Astrocyte (in vitro differentiated cells and primary cell): ENCODE measurements around the gene TDRD12. TPM values are rescaled to one million over a fixed set of nuclear protein-coding genes. Genes with fewer than 3 reads are reported as not detected.

ENCODE experiments used
- DNase-seq: peaks from one replicate; pipeline ENCODE4 v3.0.0-alpha.2; 2010; ENCODE audit warnings: low read depth
- FAIRE-seq: peaks from 2 replicates; lab custom pipeline; 2011; peaks lifted over from hg19 to GRCh38; lab: Jason Lieb, UNC
- H2AFZ ChIP-seq: 2 replicates; pipeline ENCODE4 v1.6.0; 2012; ENCODE audit warnings: low read depth, low read length, inconsistent platforms
- H3K27ac ChIP-seq: 2 replicates; pipeline ENCODE4 v1.5.1; 2011; ENCODE audit warnings: low read depth, low read length, inconsistent platforms
- H3K27me3 ChIP-seq: 2 replicates; pipeline ENCODE4 v1.6.0; 2011; ENCODE audit warnings: low read length, inconsistent platforms; ENCODE audit not compliant: insufficient read depth
- H3K36me3 ChIP-seq: 2 replicates; pipeline ENCODE4 v1.5.1; 2011; ENCODE audit warnings: low read length, inconsistent platforms; ENCODE audit not compliant: insufficient read depth
- H3K4me1 ChIP-seq: 2 replicates; pipeline ENCODE4 v1.5.1; 2011; ENCODE audit warnings: low read length, inconsistent platforms; ENCODE audit not compliant: insufficient read depth
- H3K4me2 ChIP-seq: 2 replicates; pipeline ENCODE4 v1.6.0; 2012; ENCODE audit warnings: low read length, inconsistent platforms
- H3K4me3 ChIP-seq: 2 replicates; pipeline ENCODE4 v1.5.1; 2011; ENCODE audit warnings: low read depth, mild to moderate bottlenecking, low read length, inconsistent platforms; ENCODE audit not compliant: insufficient read depth
- H3K79me2 ChIP-seq: 2 replicates; pipeline ENCODE4 v1.6.0; 2012; ENCODE audit warnings: mild to moderate bottlenecking, low read length, inconsistent platforms; ENCODE audit not compliant: insufficient read depth
- H3K9ac ChIP-seq: 2 replicates; pipeline ENCODE4 v1.6.0; 2012; ENCODE audit warnings: mild to moderate bottlenecking, low read length, inconsistent platforms
- H3K9me3 ChIP-seq: 2 replicates; pipeline ENCODE4 v1.5.1; 2012; ENCODE audit warnings: low read depth, mild to moderate bottlenecking, low read length, inconsistent platforms; ENCODE audit not compliant: insufficient read depth
- H4K20me1 ChIP-seq: 2 replicates; pipeline ENCODE4 v1.6.0; 2012; ENCODE audit warnings: low read length, inconsistent platforms; ENCODE audit not compliant: insufficient read depth
- H3K27ac Mint-ChIP-seq: one replicate; pipeline ENCODE4 v1.8.0; 2021; ENCODE audit warnings: mild to moderate bottlenecking, mixed read lengths; ENCODE audit not compliant: unreplicated experiment
- H3K27me3 Mint-ChIP-seq: one replicate; pipeline ENCODE4 v1.8.0; 2021; ENCODE audit warnings: low read depth, mixed read lengths; ENCODE audit not compliant: unreplicated experiment
- H3K36me3 Mint-ChIP-seq: one replicate; pipeline ENCODE4 v1.8.0; 2021; ENCODE audit warnings: low read depth, mixed read lengths; ENCODE audit not compliant: unreplicated experiment
- H3K4me1 Mint-ChIP-seq: one replicate; pipeline ENCODE4 v1.8.0; 2021; ENCODE audit warnings: low read depth, mixed read lengths; ENCODE audit not compliant: unreplicated experiment
- H3K4me3 Mint-ChIP-seq: one replicate; pipeline ENCODE4 v1.8.0; 2021; ENCODE audit warnings: mild to moderate bottlenecking, moderate library complexity, mixed read lengths; ENCODE audit not compliant: unreplicated experiment
- H3K9me3 Mint-ChIP-seq: one replicate; pipeline ENCODE4 v1.8.0; 2021; ENCODE audit warnings: mild to moderate bottlenecking, mixed read lengths; ENCODE audit not compliant: unreplicated experiment
- CTCF ChIP-seq: IDR thresholded peaks from 2 replicates; pipeline ENCODE4 v1.5.1; 2011; ENCODE audit warnings: low read depth, mild to moderate bottlenecking, inconsistent platforms, low read length, moderate library complexity; ENCODE audit not compliant: insufficient read depth
- EZH2 ChIP-seq: IDR thresholded peaks from 2 replicates; pipeline ENCODE4 v1.6.1; 2012; ENCODE audit warnings: mild to moderate bottlenecking, low read length, inconsistent platforms; ENCODE audit not compliant: insufficient read depth
- total RNA-seq: library from RNA; stranded (reverse); gene quantifications from 2 replicates; pipeline ENCODE4 v1.2.1, GENCODE V29; 2021

Gene TDRD12
- total RNA-seq, 1 donor from 2014 or later: not detected

DNA sequence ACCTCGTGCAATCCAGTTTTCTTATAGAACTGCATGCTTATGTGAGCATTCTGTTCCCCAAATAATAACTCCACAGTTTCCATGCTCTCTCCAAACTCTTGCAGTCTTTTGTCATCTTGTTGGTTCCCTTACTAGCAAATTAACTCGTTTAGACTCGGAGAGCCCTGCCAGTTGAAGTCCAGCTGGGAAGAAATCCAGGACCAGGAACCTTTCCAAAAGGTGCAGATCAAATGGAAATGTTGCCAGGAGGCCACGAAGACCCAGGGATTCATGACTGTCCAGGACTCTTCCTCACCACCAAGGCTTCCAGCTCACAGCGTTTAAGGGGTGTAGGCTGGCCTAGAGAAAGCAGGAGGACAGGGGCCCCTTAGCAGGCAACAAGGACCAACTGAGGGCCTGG, 2.1 kb upstream of the TDRD12 start:
- Mint-ChIP-seq H3K9me3 (no peaks in the 10 kb centered on the region), H3K27ac (no peak overlapping the region), H3K4me3 (no peak overlapping the region), H3K27me3 (no peaks in the 10 kb centered on the region), H3K36me3 (no peaks in the 10 kb centered on the region), H3K4me1 (no peaks in the 10 kb centered on the region)
- H4K20me1 ChIP-seq: no peaks in the 10 kb centered on the region
- H3K27me3 ChIP-seq: no peaks in the 10 kb centered on the region
- H3K4me2 ChIP-seq: no peak overlapping the region
- H3K9ac ChIP-seq: no peak overlapping the region
- TF ChIP-seq EZH2 (no peak), CTCF (no peak)
- H3K79me2 ChIP-seq: no peaks in the 10 kb centered on the region
- H2AFZ ChIP-seq: no peak overlapping the region
- no peaks in the 10 kb centered on the region for H3K36me3 ChIP-seq
- no peaks in the 10 kb centered on the region for H3K4me1 ChIP-seq
- DNase-seq (no peak), FAIRE-seq (no peak)
- H3K4me3 ChIP-seq: no peak overlapping the region
- no peaks in the 10 kb centered on the region for H3K9me3 ChIP-seq
- no peak overlapping the region for H3K27ac ChIP-seq

DNA sequence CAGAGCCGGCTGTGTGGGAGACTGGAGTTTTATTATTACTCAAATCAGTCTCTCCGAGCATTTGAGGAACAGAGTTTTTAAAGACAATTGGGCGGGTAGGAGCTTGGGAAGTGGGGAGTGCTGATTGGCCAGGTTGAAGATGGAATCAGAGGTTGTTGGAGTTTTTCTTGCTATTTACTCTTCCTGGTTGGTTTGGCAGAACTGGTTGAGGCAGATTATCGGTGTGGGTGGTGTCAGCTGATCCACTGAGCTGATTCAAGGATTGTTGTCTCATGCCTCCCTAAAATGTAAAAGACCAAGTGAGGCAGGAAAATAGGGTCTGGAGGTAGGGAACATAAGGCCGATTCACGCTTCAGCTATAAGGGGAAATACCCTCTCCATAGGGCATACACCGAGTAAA, 1.3 kb upstream of the TDRD12 start:
- Mint-ChIP-seq H3K27ac (no peak overlapping the region), H3K4me3 (no peak overlapping the region), H3K9me3 (no peaks in the 10 kb centered on the region), H3K4me1 (no peaks in the 10 kb centered on the region), H3K36me3 (no peaks in the 10 kb centered on the region), H3K27me3 (no peaks in the 10 kb centered on the region)
- H4K20me1 ChIP-seq: no peaks in the 10 kb centered on the region
- DNase-seq (no peak), FAIRE-seq (no peak)
- no peaks in the 10 kb centered on the region for H3K9me3 ChIP-seq
- H3K36me3 ChIP-seq: no peaks in the 10 kb centered on the region
- no peak overlapping the region for H3K4me3 ChIP-seq
- TF ChIP-seq EZH2 (no peak), CTCF (no peak)
- H2AFZ ChIP-seq: no peak overlapping the region
- H3K79me2 ChIP-seq: no peaks in the 10 kb centered on the region
- H3K4me2 ChIP-seq: no peak overlapping the region
- H3K9ac ChIP-seq: no peak overlapping the region
- H3K4me1 ChIP-seq: no peaks in the 10 kb centered on the region
- no peaks in the 10 kb centered on the region for H3K27me3 ChIP-seq
- H3K27ac ChIP-seq: no peak overlapping the region

- Mint-ChIP-seq H3K9me3 (peaks cover 2% of the 10 kb centered on the region), H3K27ac (no peak overlapping the region), H3K4me1 (no peaks in the 10 kb centered on the region), H3K36me3 (no peaks in the 10 kb centered on the region), H3K4me3 (no peak overlapping the region), H3K27me3 (no peaks in the 10 kb centered on the region)
- H3K79me2 ChIP-seq: no peaks in the 10 kb centered on the region
- no peaks in the 10 kb centered on the region for H4K20me1 ChIP-seq
- H3K27me3 ChIP-seq: no peaks in the 10 kb centered on the region
- TF ChIP-seq CTCF (no peak), EZH2 (no peak)
- no peaks in the 10 kb centered on the region for H3K4me1 ChIP-seq
- H3K4me2 ChIP-seq: no peak overlapping the region
- FAIRE-seq (no peak), DNase-seq (no peak)
- no peaks in the 10 kb centered on the region for H3K9me3 ChIP-seq
- no peak overlapping the region for H3K9ac ChIP-seq
- H3K27ac ChIP-seq: no peak overlapping the region
- H3K4me3 ChIP-seq: no peak overlapping the region
- H3K36me3 ChIP-seq: no peaks in the 10 kb centered on the region
- H2AFZ ChIP-seq: no peak overlapping the region
These were observed 809 bp downstream of the TDRD12 start for GRCh38 chr19:32720216-32720935.
